SKM-1 treated with dmso at 0.1 percent for 144 hours (cell line): ENCODE results near the gene PPP2R3A.
"Not testable (repeated sequence)": the region's sequence is repeated elsewhere in the genome, so short reads cannot be mapped to it uniquely, and the experiment has no call there.

Experiments
- DNase-seq: peaks from one replicate; lab custom pipeline; 2025; ENCODE audit not compliant: unreplicated experiment; lab: John Stamatoyannopoulos, UW

The PPP2R3A gene

DNA sequence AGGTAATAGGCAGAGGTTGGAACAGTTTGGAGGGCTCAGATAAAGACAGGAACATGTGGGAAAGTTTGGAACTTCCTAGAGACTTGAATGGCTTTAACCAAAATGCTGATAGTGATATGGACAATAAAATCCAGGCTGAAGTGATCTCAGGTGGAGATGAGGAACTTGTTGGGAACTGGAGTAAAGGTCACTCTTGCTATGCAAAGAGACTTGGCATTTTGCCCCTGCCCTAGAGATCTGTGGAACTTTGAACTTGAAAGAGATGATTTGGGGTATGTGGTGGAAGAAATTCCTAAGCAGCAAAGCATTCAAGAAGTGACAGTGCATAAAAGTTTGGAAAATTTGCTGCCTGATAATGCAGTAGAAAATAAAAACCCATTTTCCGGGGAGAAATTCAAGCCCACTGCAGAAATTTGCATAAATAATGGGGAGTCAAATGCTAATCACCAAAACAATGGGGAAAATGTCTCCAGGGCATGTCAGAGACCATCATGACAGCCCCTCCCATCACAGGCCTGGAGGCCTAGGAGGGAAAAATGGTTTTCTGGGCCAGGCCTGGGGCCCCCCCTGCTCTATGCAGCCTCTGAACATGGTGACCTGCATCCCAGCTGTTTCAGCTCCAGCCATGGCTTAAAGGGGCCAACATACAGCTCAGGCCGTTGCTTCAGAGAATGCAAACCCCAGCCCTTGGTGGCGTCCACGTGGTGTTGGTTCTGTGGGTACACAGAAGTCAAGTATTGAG is 118.3 kb downstream of the PPP2R3A start:
- not testable (repeated sequence) for DNase-seq

DNA sequence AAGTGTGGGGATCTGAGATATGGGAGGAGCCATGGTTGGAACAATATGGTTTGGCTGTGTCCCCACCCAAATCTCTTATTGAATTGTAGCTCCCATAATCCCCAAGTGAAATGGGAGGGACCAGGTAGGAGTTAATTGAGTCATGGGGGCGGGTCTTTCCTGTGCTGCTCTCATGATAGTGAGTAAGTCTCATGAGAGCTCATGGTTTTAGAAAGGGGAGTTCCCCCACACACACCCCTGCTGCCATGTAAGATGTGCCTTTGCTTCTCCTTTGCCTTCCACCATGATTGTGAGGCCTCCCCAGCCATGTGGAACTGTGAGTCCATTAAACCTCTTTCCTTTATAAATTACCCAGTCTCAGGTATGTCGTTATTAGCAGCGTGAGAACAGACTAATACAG is 119.5 kb downstream of the PPP2R3A start:
- not testable (repeated sequence) for DNase-seq

DNA sequence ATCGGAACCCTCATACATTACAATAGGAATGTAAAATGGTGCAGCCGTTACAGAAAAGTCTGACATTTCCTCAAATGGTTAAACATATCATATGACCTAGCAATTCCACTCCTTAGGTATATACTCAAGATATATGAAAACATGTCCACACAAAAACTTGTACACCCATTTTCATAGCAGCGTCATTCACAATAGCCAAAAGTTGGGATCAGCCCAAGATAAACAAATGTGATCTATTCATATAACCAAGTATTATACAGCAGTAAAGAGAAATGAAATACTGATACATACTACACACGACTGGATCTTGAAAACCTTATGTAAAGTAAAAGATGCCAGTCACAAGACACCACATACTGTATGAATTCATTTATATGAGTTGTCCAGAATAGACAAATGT is 128.2 kb downstream of the PPP2R3A start:
- DNase-seq: no peak

DNA sequence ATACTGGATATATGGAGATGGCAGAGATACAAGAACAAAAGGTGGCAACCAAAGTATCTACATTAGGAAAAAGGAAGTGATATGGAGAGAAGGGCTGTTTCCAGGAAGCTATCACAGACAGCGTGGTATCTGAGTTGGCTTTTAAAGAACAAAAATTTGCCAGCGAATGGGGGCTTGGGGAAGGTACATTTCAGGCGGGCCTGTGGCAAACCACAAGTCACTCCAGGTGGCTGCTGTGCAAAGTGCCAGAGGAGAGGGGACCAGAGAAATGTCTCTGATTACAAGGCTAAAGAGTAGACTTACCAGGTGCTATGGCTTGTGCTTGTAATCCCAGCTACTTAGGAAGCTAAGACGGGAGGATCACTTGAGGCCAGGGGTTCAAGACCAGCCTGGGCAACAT is 139.5 kb downstream of the PPP2R3A start:
- DNase-seq: no peak

DNA sequence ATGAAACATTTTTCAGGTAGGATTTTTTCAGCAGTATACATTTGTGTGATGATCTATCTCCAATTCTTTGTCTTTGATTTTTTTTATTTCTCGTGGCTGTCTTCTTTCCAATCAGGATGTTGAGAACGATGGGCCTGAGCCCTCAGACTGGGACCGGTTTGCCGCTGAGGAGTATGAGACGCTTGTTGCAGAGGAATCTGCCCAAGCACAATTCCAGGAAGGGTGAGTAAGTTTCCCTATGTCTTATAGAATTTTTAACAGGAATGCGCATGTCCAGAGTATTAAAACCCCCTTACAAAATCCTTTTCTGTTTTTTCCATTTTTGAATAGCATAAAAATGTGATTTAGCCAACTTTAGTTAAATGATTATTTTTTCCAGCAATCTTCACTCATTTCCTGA is 140.6 kb downstream of the PPP2R3A start:
- no peak for DNase-seq

DNA sequence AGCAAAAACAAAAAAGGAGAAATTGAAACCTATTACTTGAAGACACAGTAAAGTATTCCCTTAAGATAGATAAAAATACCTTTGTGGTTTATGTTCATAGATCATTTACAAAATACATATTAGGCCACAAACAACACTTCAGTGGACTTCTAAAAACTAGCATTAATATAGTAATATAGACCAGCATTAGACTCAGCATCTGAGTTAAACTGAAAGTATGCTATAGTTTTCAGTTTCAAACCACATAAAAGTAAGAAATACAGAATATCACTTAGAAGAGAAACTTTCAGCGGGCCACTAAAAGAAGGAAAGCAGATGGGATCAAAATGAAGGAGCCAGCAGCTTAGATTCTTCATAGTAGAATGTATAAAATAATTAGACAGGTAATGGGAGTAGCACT is 144.0 kb downstream of the PPP2R3A start:
- no peak for DNase-seq

DNA sequence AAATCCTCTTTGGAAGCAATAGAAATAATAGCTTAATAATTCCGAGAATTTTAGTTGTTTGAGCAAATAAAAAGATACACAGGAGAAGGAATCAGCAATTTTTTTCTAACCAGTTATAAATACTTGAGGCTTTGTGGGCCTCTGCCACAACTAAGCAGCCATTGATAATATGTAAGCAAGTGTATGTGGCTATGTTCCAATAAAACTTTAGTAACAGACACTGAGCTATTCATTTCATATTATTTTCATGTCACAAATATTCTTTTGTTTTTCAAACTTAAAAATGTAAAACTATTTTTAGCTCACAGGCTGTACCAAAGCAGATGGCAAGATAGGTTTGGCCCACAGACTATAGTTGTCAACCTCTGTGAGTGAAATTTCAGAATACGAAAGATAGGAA is 145.0 kb downstream of the PPP2R3A start:
- DNase-seq: no peak

DNA sequence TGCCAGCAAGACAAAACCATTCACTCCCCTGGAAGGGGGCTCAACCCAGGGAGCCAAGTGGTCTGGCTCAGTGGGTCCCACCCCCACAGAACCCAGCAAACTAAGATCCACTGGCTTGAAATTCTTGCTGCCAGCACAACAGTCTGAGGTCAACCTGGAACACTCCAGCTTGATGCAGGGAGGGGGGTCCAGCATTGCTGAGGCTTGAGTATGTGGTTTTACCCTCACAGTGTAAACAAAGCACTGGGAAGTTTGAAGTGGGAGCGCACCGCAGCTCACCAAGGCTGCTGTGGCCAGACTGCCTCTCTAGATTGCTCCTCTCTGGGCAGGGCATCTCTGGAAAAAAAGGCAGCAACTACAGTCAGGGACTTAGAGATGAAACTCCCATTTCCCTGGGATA is 148.9 kb downstream of the PPP2R3A start:
- no peak for DNase-seq

DNA sequence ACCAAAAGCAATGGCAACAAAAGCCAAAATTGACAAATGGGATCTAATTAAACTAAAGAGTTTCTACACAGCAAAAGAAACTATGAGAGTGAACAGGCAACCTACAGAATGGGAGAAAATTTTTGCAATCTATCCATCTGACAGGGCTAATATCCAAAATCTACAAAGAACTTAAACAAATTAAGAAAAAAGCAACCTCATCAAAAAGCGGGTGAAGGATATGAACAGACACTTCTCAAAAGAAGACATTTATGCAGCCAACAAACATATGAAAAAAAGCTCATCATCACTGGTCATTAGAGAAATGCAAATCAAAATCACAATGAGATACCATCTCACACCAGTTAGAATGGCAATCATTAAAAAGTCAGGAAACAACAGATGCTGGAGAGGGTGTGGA is 153.8 kb downstream of the PPP2R3A start:
- DNase-seq: not testable (repeated sequence)

DNA sequence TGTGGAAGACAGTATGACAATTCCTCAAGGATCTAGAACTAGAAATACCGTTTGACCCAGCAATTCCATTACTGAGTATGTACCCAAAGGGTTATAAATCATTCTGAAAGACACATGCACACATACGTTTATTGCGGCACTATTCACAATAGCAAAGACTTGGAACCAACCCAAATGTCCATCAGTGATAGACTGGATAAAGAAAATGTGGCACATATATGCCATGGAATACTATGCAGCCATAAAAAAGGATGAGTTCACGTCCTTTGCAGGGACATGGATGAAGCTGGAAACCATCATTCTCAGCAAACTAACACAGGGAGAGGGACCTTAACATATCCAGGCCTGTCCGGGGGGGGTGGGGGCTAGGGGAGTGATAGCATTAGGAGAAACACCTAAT is 154.3 kb downstream of the PPP2R3A start:
- not testable (repeated sequence) for DNase-seq

DNA sequence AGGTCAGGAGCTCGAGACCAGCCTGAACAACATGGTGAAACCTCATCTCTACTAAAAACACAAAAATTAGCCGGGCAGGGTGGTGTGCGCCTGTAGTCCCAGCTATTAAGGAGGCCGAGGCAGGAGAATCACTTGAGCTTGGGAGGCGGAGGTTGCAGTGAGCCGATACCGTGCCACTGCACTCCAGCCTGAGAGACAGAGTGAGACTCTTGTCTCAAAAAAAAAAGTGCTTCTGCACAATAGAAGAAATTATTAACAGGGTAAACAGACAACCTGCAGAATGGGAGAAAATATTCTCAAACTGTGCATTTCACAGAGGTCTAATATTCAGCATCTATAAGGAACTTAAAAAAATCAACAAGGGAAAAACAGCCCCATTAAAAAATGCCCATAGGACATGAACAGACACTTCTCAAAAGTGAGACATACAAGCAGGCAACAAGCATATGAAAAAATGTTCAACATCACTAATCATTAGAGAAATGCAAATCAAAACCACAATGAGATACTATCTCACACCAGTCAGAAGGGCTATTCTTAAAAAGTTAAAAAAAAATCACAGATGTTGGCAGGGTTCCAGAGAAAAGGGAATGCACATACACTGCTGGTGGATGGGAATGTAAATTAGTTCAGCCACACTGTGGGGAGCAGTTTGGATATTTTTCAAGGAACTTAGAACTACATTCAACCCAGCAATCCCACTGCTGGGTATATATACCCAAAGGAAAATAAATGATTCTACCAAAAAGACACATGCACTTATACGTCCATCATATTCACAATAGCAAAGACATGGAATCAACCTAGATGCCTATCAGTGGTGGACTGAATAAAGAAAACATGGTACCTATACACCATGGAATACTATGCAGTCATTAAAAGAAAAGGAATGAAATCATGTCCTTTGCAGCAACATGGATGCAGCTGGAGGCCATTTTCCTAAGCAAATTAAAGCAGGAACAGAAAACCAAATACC is 155.1 kb downstream of the PPP2R3A start:
- DNase-seq: no peak

DNA sequence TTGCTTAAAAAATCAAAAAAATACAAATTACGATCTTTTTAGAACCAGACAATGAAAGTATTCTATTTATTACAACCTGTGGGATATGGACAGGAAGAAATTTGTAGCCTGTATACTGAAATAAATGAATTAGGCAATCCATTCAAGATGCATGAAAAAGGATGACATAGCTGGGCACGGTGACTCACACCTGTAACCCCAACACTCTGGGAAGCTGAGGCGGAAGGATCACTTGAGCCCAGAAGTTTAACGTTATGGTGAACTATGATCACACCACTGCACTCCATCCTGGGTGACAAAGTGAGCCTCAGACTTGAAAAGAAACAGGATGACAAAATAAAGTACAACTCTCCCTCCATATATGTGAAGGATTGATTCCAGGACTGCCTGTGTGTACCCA is 156.5 kb downstream of the PPP2R3A start:
- no peak for DNase-seq

DNA sequence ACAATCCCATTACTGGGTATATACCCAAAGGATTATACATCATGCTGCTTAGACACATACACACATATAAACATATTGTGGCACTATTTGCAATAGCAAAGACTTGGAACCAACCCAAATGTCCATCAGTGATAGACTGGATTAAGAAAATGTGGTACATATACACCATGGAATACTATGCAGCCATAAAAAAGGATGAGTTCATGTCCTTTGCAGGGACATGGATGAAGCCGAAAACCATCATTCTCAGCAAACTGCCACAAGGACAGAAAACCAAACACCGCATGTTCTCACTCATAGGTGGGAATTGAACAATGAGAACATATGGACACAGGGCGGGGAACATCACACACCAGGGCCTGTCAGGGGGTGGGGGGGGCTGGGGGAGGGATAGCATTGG is 166.1 kb downstream of the PPP2R3A start:
- DNase-seq: not testable (repeated sequence)

DNA sequence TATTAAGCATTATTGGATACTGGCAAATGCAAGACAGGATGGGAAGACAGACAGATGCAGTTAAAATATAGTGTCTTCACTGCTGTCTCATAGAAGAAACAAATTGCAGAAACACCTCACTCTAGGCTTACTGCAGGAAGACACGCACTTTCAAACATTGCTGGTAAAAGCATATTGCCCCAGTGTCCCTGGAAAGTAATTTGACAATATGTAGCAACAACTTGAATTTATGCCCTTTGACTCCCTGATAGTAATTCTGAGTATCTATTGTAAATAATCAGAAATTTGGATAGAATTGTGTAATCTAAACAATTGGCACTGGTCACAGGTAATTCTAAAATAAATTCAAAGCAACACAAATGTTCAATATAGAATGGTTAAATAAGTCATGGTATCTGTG is 168.6 kb downstream of the PPP2R3A start:
- no peak for DNase-seq

DNA sequence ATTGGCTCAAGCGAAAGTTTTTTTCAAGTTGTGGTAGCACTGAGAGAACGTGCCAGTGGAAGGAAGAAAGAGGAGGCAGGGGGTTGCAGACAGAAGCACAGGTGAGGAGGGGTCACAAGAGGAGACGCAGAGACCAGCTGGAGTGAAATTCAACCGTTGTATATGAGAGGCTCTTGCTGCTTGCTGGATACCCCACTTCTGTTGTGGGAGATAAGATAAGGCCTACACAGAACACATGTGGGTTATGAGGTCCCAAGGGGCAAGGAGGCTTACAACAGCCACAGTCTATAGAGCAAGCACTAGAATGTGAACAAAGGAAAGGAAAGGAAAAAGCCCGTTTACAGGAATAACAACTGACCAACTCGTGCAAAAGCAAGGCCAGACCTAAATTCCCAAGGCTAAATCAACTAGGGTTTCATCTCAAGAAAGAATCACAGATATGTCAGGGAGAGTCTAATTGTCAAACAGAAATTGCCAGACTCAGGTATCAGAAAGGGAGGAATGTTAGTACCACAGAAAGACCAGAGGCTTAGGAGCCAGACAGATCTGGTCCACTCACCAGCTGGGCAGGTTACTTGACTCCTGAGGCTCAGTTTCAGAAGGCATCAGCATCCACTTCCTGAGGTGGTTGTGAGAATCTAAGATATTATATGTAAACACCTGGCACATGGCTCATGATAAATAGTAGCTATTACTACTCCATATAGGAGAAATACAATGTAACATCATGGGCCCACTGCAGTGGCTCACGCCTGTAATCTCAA is 169.7 kb downstream of the PPP2R3A start:
- no peak for DNase-seq

DNA sequence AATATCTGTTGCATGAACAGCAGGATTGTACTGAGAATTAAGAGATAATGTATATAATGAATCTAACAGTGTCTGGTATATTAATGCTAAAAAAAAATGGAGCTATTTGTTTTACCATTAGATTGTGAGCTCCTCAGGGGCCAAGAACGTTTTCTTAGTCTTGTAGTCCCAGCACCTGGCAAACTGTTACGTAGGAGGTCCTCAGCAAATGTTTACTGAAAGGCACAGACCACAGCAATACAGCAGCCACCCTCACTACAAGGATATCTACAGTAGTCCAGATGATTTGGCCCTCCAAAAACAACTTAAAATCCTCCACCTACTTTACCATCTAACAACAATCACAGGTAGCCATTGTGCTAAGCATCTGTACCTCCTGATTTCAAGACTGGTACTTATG is 170.9 kb downstream of the PPP2R3A start:
- DNase-seq: no peak

DNA sequence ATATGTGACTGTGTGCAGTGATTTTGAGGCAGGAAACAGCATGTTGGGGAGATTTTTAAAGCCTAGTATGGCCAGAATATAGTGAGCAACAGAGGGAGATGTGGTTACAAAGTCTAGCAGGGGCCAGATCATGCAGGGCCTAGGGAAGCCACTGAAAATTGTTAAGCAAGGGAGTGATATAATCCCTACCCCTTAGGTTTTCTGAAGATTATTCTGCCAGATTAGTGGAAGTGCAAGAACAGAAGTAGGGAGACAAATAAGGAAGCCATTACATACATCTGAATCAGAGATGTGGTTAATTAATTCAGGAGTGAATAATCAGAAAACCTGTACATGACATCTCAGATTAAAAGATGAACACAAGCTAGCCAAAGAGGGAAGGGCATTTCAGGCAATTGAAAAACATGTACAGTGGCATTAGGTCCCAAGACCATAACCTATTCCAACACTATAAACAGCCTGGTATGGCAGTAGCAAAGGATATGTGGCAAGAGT is 175.8 kb downstream of the PPP2R3A start:
- no peak for DNase-seq

DNA sequence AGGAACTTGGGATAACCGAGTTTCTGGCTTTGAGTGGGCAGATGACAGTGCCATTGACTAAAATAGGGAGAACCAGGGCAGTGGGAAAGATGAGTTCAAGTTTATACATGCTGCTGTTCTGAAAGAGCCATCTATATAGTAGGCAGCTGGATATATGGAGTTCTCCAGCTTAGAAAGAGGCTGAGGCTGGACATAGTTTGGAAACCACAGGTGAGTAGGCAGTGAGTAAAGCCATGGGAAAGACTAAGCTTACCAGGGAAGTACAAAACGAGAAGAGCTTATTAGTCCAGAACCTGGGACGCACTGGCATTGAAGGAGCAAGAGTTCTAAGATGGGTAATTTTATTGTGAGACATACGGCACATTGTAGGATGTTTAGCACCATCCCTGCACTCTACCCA is 176.4 kb downstream of the PPP2R3A start:
- no peak for DNase-seq

DNA sequence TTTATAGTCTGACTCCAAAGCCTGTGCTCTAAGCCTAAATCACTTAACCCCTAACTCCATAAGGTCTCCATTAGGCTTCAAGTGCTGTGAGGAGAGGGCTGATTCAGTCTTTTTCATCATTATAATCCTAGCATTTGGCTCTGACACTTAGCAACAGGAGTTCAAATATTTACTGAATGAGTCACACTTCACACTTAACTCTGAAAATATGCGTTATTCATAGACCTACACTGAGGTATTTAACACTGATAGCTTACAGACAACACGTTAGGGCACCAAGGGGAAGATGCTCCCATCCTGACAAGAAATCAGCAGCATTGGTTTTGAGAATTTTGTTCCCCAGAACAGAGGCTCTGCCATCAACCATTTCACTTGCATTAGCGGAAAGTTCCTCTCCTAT is 177.1 kb downstream of the PPP2R3A start:
- no peak for DNase-seq

DNA sequence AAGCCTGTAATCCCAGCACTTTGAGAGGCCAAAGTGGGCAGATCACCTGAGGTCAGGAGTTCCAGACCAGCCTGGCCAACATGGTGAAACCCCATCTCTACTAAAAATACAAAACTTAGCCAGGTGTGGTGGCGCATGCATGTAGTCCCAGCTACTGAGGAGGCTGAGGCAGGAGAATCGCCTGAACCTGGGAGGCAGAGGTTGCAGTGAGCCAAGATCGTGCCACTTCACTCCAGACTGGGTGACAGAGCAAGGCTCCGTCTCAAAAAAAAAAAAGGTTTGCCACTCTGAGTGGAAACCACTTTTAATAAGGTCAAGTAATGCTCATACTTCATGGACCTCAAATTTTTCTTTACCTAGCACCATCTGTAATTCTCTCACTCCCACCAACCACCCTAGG is 178.9 kb downstream of the PPP2R3A start:
- DNase-seq: not testable (repeated sequence)
